ENCODE results near the gene LSM7. TPM values are rescaled to one million over a fixed set of nuclear protein-coding genes. Genes with fewer than 3 reads are reported as not detected.

LSM7 gene
- total RNA-seq, 4 donors from 2014 or later, result 51.8 to 186 (median 142) TPM

- H3K9me3 ChIP-seq, result no peaks in the 10 kb centered on the region
- H3K4me3 ChIP-seq, result no peak overlapping the region
- H3K27ac ChIP-seq, result no peak overlapping the region
- H3K27me3 ChIP-seq, result no peaks in the 10 kb centered on the region
- no peaks in the 10 kb centered on the region for H3K36me3 ChIP-seq
- intact Hi-C loops (cut with DNase I; ENCODE audit: low total_unique reads), result no loop called here
- TF ChIP-seq CTCF (IDR thresholded peaks at IDR 0.05), result no peak
- no peak for TF ChIP-seq POLR2A (IDR thresholded peaks at IDR 0.05)
- peaks cover 0 to 24% of the 10 kb centered on the region in 2 donors for H3K4me1 ChIP-seq
- DNase-seq, result no peak
Measured at GRCh38 chr19:2330255-2330631, 1.9 kb upstream of the LSM7 start.

GRCh38 chr19:2329501-2329916 is 1.1 kb upstream of the LSM7 start:
- intact Hi-C loops (cut with DNase I; ENCODE audit: low total_unique reads), result no loop called here
- no peaks in the 10 kb centered on the region for H3K9me3 ChIP-seq
- no peak for TF ChIP-seq CTCF (IDR thresholded peaks at IDR 0.05)
- TF ChIP-seq POLR2A (IDR thresholded peaks at IDR 0.05), result no peak
- no peaks in the 10 kb centered on the region for H3K27me3 ChIP-seq
- peak overlapping the region; percentile 75 to 78 for H3K4me3 ChIP-seq
- H3K4me1 ChIP-seq, result peaks cover 0 to 24% of the 10 kb centered on the region in 2 donors
- no peaks in the 10 kb centered on the region for H3K36me3 ChIP-seq
- DNase-seq, result no peak
- H3K27ac ChIP-seq, result no peak overlapping the region

GRCh38 chr19:2329149-2329478 is 728 bp upstream of the LSM7 start:
- Histone ChIP-seq H3K27ac (peak overlapping the region; percentile 62 to 75), H3K9me3 (no peaks in the 10 kb centered on the region), H3K27me3 (no peaks in the 10 kb centered on the region), H3K4me3 (peak overlapping the region; percentile 75 to 78), H3K36me3 (no peaks in the 10 kb centered on the region), H3K4me1 (peaks cover 0 to 24% of the 10 kb centered on the region in 2 donors)
- TF ChIP-seq CTCF (IDR thresholded peaks at IDR 0.05) (no peak), POLR2A (IDR thresholded peaks at IDR 0.05) (no peak)
- no peak for DNase-seq
- intact Hi-C loops (cut with DNase I; ENCODE audit: low total_unique reads), result no loop called here

GRCh38 chr19:2327773-2328400 is 499 bp downstream of the LSM7 start:
- no peaks in the 10 kb centered on the region for H3K9me3 ChIP-seq

More at GRCh38 chr19:2327773-2328400, 499 bp downstream of the LSM7 start:
- no peak for DNase-seq
- Histone ChIP-seq H3K27ac (peak overlapping the region; percentile 62 to 75), H3K4me3 (peak overlapping the region; percentile 75 to 78), H3K4me1 (peaks cover 0 to 24% of the 10 kb centered on the region in 2 donors), H3K36me3 (no peaks in the 10 kb centered on the region), H3K27me3 (no peaks in the 10 kb centered on the region)
- intact Hi-C loops (cut with DNase I; ENCODE audit: low total_unique reads), result no loop called here
- TF ChIP-seq CTCF (IDR thresholded peaks at IDR 0.05) (no peak), POLR2A (IDR thresholded peaks at IDR 0.05) (no peak)

Data from uterus (tissue), 4 donors.